CD4-positive, alpha-beta T cell treated with Interleukin-15 for 1 hour (primary cell): ENCODE results near the gene EIF4A3.

ENCODE experiments used
- DNase-seq: peaks from one replicate; pipeline ENCODE4 v3.0.0-alpha.2; 2020

The EIF4A3 gene

GRCh38 chr17:80147035-80147822 is at the start of gene EIF4A3:
Gene EIF4A3 (minus strand): TSS chr17:80147128. CDS start chr17:80146961, 167 bp downstream.
- DNase-seq: peak; percentile 98

- DNase-seq: no peak
Measured at GRCh38 chr17:80196652-80197051, 49.7 kb upstream of the EIF4A3 start.

GRCh38 chr17:80195671-80196529 is 49.0 kb upstream of the EIF4A3 start:
- peak; percentile 38 for DNase-seq

- DNase-seq: no peak
Measured at GRCh38 chr17:80195141-80195540, 48.2 kb upstream of the EIF4A3 start.

- DNase-seq: no peak
Measured at GRCh38 chr17:80191865-80192661, 45.1 kb upstream of the EIF4A3 start.

- no peak for DNase-seq
Measured at GRCh38 chr17:80191192-80191591, 44.3 kb upstream of the EIF4A3 start.

GRCh38 chr17:80190716-80191115 is 43.8 kb upstream of the EIF4A3 start:
- no peak for DNase-seq

- DNase-seq: no peak
Measured at GRCh38 chr17:80189611-80190010, 42.7 kb upstream of the EIF4A3 start.

GRCh38 chr17:80187515-80187941 is 40.6 kb upstream of the EIF4A3 start:
- DNase-seq: no peak

- no peak for DNase-seq
Measured at GRCh38 chr17:80187090-80187489, 40.2 kb upstream of the EIF4A3 start.

GRCh38 chr17:80185968-80186367 is 39.0 kb upstream of the EIF4A3 start:
- no peak for DNase-seq

GRCh38 chr17:80184423-80184714 is 37.4 kb upstream of the EIF4A3 start:
- DNase-seq: no peak

- no peak for DNase-seq
Measured at GRCh38 chr17:80183581-80184422, 36.9 kb upstream of the EIF4A3 start.

- no peak for DNase-seq
Measured at GRCh38 chr17:80182845-80183223, 35.9 kb upstream of the EIF4A3 start.

- no peak for DNase-seq
Measured at GRCh38 chr17:80182118-80182844, 35.4 kb upstream of the EIF4A3 start.

GRCh38 chr17:80181431-80181830 is 34.5 kb upstream of the EIF4A3 start:
- no peak for DNase-seq

- DNase-seq: no peak
Measured at GRCh38 chr17:80180192-80180591, 33.3 kb upstream of the EIF4A3 start.

- DNase-seq: no peak
Measured at GRCh38 chr17:80177986-80178595, 31.2 kb upstream of the EIF4A3 start.

- DNase-seq: no peak
Measured at GRCh38 chr17:80176757-80177156, 29.8 kb upstream of the EIF4A3 start.

GRCh38 chr17:80173916-80174315 is 27.0 kb upstream of the EIF4A3 start:
- no peak for DNase-seq

GRCh38 chr17:80173126-80173525 is 26.2 kb upstream of the EIF4A3 start:
- DNase-seq: no peak
